HepG2 (cell line): Measurements from ENCODE around the gene MKS1.

ENCODE experiments used
- CEBPG ChIP-seq: IDR thresholded peaks from 2 replicates; pipeline ENCODE4 v1.6.1; 2016
- CTCF ChIP-seq: sonication (generic); formaldehyde crosslinking; IDR thresholded peaks from 2 replicates; pipeline ENCODE4 v1.5.0; 2020; ENCODE audit warnings: mild to moderate bottlenecking, missing genetic modification reagents, moderate library complexity
- HDAC6 ChIP-seq: fragments of 200-600 bp; sonication (generic); IDR thresholded peaks from 2 replicates; pipeline ENCODE4 v1.7.0; 2017; ENCODE audit warnings: mild to moderate bottlenecking, antibody characterized with exemption, low read length, low read depth
- MNT ChIP-seq: fragments of 450-650 bp; IDR thresholded peaks from 2 replicates; pipeline ENCODE4 v1.6.1; 2016
- NKX3-1 ChIP-seq: sonication (generic); formaldehyde crosslinking; IDR thresholded peaks from 2 replicates; pipeline ENCODE4 v1.5.0; 2020; ENCODE audit warnings: missing genetic modification reagents
- PHB2 ChIP-seq: fragments of 450-650 bp; IDR thresholded peaks from 2 replicates; pipeline ENCODE4 v1.6.1; 2018; ENCODE audit not compliant: partially characterized antibody
- TFE3 ChIP-seq: IDR thresholded peaks from 2 replicates; pipeline ENCODE4 v1.6.1; 2016
- ZNF274 ChIP-seq: sonication (generic); formaldehyde crosslinking; IDR thresholded peaks from 2 replicates; pipeline ENCODE4 v1.5.1; 2020; ENCODE audit warnings: mild to moderate bottlenecking, missing genetic modification reagents
- ZNF512 ChIP-seq: sonication (generic); formaldehyde crosslinking; IDR thresholded peaks from 2 replicates; pipeline ENCODE4 v1.4.0; 2020; ENCODE audit warnings: mild to moderate bottlenecking, missing genetic modification reagents
- ZNF512B ChIP-seq: sonication (generic); formaldehyde crosslinking; IDR thresholded peaks from 2 replicates; pipeline ENCODE4 v1.5.1; 2020; ENCODE audit warnings: missing genetic modification reagents, mild to moderate bottlenecking, borderline replicate concordance

- TF ChIP-seq CEBPG (no peak), ZNF512B (CRISPR knock-in tag) (no peak), MNT (no peak), HDAC6 (no peak), NKX3-1 (no peak), ZNF512 (CRISPR knock-in tag) (no peak), TFE3 (0 out of 2 replicates have a peak, but pooled peaks have one; percentile 24), CTCF (CRISPR knock-in tag) (no peak), ZNF274 (CRISPR knock-in tag) (no peak), PHB2 (no peak)
Observed at GRCh38 chr17:58250344-58251011, 31.4 kb upstream of the MKS1 start.
